Trophoblast cell (in vitro differentiated cells and primary cell): Measurements from ENCODE around the gene CRHBP.
"Not testable (repeated sequence)": the region's sequence is repeated elsewhere in the genome, so short reads cannot be mapped to it uniquely, and the experiment has no call there.

Source experiments
- DNase-seq, 2 donors: peaks; one replicate each; pipeline ENCODE4 v3.0.0-alpha.2; 2016
- H2AFZ ChIP-seq: 2 replicates; pipeline ENCODE4 v1.6.1; 2013; ENCODE audit warnings: low read length, moderate library complexity, mild to moderate bottlenecking; ENCODE audit not compliant: insufficient read depth, poor library complexity
- H2AK5ac ChIP-seq: 2 replicates; pipeline ENCODE4 v1.6.1; 2013; ENCODE audit warnings: mild to moderate bottlenecking, low read length
- H2BK120ac ChIP-seq: 2 replicates; pipeline ENCODE4 v1.6.1; 2013; ENCODE audit warnings: low read length, mild to moderate bottlenecking, moderate library complexity; ENCODE audit not compliant: insufficient read depth, poor library complexity
- H2BK12ac ChIP-seq: 2 replicates; pipeline ENCODE4 v1.6.1; 2013; ENCODE audit warnings: mild to moderate bottlenecking, low read length, moderate library complexity
- H2BK5ac ChIP-seq: 2 replicates; pipeline ENCODE4 v1.6.1; 2013; ENCODE audit warnings: low read length, low read depth, moderate library complexity, mild to moderate bottlenecking; ENCODE audit not compliant: poor library complexity
- H3K14ac ChIP-seq: 2 replicates; pipeline ENCODE4 v1.6.1; 2013; ENCODE audit warnings: mild to moderate bottlenecking, low read length
- H3K18ac ChIP-seq: 2 replicates; pipeline ENCODE4 v1.6.1; 2013; ENCODE audit warnings: mild to moderate bottlenecking, low read length
- H3K23ac ChIP-seq: 2 replicates; pipeline ENCODE4 v1.6.1; 2013; ENCODE audit warnings: low read length
- H3K27ac ChIP-seq: 2 replicates; pipeline ENCODE4 v1.5.1; 2013; ENCODE audit warnings: low read depth, mild to moderate bottlenecking, inconsistent platforms, low read length, moderate library complexity
- H3K27me3 ChIP-seq: 2 replicates; pipeline ENCODE4 v1.6.1; 2013; ENCODE audit warnings: inconsistent platforms, mild to moderate bottlenecking, low read length, moderate library complexity; ENCODE audit not compliant: insufficient read depth
- H3K36me3 ChIP-seq, 2 experiments: 1 replicate in 1 of 2; 2 replicates in 1 of 2; pipeline ENCODE4 v1.6.1; 2013; ENCODE audit warnings: low read length in 2 of 2, mild to moderate bottlenecking in 2 of 2, moderate library complexity in 1 of 2; ENCODE audit not compliant: insufficient read depth in 2 of 2, control insufficient read depth in 1 of 2
- H3K4ac ChIP-seq: 2 replicates; pipeline ENCODE4 v1.6.1; 2013; ENCODE audit warnings: low read depth, mild to moderate bottlenecking, low read length, moderate library complexity
- H3K4me1 ChIP-seq, 2 experiments: 1 replicate in 1 of 2; 2 replicates in 1 of 2; pipeline ENCODE4 v1.6.1; 2013; ENCODE audit warnings: low read length in 2 of 2, mild to moderate bottlenecking in 2 of 2, moderate library complexity in 1 of 2; ENCODE audit not compliant: insufficient read depth in 2 of 2, control insufficient read depth in 1 of 2
- H3K4me2 ChIP-seq: 2 replicates; pipeline ENCODE4 v1.6.1; 2013; ENCODE audit warnings: inconsistent platforms, mild to moderate bottlenecking, low read length, moderate library complexity
- H3K4me3 ChIP-seq: 2 replicates; pipeline ENCODE4 v1.5.1; 2013; ENCODE audit warnings: mild to moderate bottlenecking, low read depth, low read length, inconsistent platforms
- H3K79me1 ChIP-seq: one replicate; pipeline ENCODE4 v1.6.1; 2013; ENCODE audit warnings: low read length
- H3K79me2 ChIP-seq: 2 replicates; pipeline ENCODE4 v1.6.1; 2013; ENCODE audit warnings: low read length, mild to moderate bottlenecking; ENCODE audit not compliant: control insufficient read depth, insufficient read depth, poor library complexity
- H3K9ac ChIP-seq: 2 replicates; pipeline ENCODE4 v1.6.1; 2013; ENCODE audit warnings: mild to moderate bottlenecking, low read length
- H3K9me3 ChIP-seq: 2 replicates; pipeline ENCODE4 v1.6.1; 2013; ENCODE audit warnings: low read depth, mild to moderate bottlenecking, control low read depth, inconsistent platforms, low read length; ENCODE audit not compliant: insufficient read depth
- H4K12ac ChIP-seq: 2 replicates; pipeline ENCODE4 v1.6.1; 2013; ENCODE audit warnings: low read depth, mild to moderate bottlenecking, low read length, moderate library complexity
- H4K8ac ChIP-seq: 2 replicates; pipeline ENCODE4 v1.6.1; 2013; ENCODE audit warnings: low read depth, mild to moderate bottlenecking, low read length, moderate library complexity
- H4K91ac ChIP-seq: one replicate; pipeline ENCODE4 v1.6.1; 2013; ENCODE audit warnings: low read depth, mild to moderate bottlenecking, low read length, moderate library complexity
- WGBS: extraction: QIAGEN DNeasy Blood & Tissue Kit; methylation state at CpG from one replicate; pipeline ENCODE4 v1.1.7; 2013; ENCODE audit warnings: missing lambda C conversion rate; ENCODE audit not compliant: insufficient read length, insufficient coverage; ENCODE audit errors: extremely low coverage; 5-methylcytosine and 5-hydroxymethylcytosine counted together

Gene CRHBP

DNA sequence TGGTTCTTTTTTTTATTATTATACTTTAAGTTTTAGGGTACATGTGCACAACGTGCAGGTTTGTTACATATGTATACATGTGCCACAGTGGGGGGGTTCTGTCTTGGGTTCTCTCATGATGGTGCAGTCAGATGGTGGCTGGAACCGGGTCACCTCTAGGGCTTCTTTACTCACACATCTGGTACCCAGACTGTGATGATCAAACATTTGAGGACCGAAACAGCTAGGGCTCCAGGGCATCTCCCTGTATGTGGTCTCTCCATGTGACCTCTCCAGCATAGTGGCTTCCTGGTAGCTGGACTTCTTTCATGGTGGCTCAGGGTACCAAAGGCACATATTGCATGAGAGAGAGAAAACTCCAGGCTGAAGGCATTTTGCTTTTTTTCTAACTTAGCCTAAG, 9.8 kb upstream of the CRHBP start:
- no peaks in the 10 kb centered on the region for H3K9me3 ChIP-seq
- no peaks in the 10 kb centered on the region for H3K36me3 ChIP-seq
- no peak overlapping the region for H2AK5ac ChIP-seq
- H3K4me2 ChIP-seq, result no peak overlapping the region
- no CpG with 5 or more reads among the region's 3 CpGs for WGBS
- H3K4me3 ChIP-seq, result no peak overlapping the region
- no peaks in the 10 kb centered on the region for H3K4me1 ChIP-seq
- H3K23ac ChIP-seq, result no peak overlapping the region
- no peak overlapping the region for H3K27ac ChIP-seq
- H2BK5ac ChIP-seq, result no peak overlapping the region
- no peak overlapping the region for H3K4ac ChIP-seq
- H2BK12ac ChIP-seq, result no peak overlapping the region
- H3K18ac ChIP-seq, result no peak overlapping the region
- no peak overlapping the region for H2AFZ ChIP-seq
- no peak overlapping the region for H4K12ac ChIP-seq
- H3K79me1 ChIP-seq, result no peaks in the 10 kb centered on the region
- H3K9ac ChIP-seq, result no peak overlapping the region
- no peaks in the 10 kb centered on the region for H3K27me3 ChIP-seq
- H4K91ac ChIP-seq, result no peak overlapping the region
- H2BK120ac ChIP-seq, result no peak overlapping the region
- DNase-seq, result no peak
- H3K14ac ChIP-seq, result no peak overlapping the region
- H3K79me2 ChIP-seq, result no peaks in the 10 kb centered on the region
- no peak overlapping the region for H4K8ac ChIP-seq

DNA sequence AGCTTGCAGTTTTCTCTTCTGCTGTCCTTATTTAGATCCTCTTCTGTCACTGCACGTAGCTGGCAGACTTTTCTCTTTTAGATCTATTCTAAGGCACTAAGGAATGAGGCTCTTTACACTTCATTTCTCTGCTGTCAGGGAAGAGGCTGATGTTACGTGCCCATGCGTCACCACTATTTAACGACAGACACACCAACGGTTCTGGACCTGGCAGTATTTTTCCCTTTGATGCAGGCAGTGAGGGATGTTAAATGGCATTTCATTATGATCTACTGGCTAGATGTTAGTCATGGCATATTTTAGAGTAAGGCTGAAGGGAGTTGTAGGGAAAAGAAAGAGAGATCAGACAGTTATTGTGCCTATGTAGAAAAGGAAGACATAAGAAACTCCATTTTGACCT, 8.2 kb upstream of the CRHBP start:
- Histone ChIP-seq H3K23ac (no peak overlapping the region), H4K8ac (no peak overlapping the region), H3K36me3 (no peaks in the 10 kb centered on the region), H2AFZ (no peak overlapping the region), H3K27ac (no peak overlapping the region), H4K12ac (no peak overlapping the region), H3K18ac (no peak overlapping the region), H3K4me2 (no peak overlapping the region), H3K79me2 (no peaks in the 10 kb centered on the region), H3K14ac (no peak overlapping the region), H4K91ac (no peak overlapping the region), H2BK12ac (no peak overlapping the region), H2BK5ac (no peak overlapping the region), H2BK120ac (no peak overlapping the region), H3K4me3 (no peak overlapping the region), H2AK5ac (no peak overlapping the region), H3K9me3 (no peaks in the 10 kb centered on the region), H3K79me1 (no peaks in the 10 kb centered on the region), H3K4ac (no peak overlapping the region), H3K4me1 (no peaks in the 10 kb centered on the region), H3K27me3 (no peaks in the 10 kb centered on the region), H3K9ac (no peak overlapping the region)
- no peak for DNase-seq
- no CpG with 5 or more reads among the region's 5 CpGs for WGBS

DNA sequence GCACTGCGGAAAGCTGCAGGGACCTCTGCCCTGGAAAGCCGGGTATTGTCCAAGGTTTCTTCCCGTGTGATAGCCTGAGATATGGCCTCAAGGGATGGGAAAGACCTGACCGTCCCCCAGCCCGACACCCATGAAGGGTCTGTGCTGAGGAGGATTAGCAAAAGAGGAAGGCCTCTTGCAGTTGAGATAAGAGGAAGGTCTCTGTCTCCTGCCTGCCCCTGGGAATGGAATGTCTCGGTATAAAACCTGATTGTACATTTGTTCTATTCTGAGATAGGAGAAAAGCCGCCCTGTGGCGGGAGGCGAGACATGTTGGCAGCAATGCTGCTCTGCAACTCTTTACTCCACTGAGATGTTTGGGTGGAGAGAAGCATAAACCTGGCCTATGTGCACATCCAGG, 7.6 kb upstream of the CRHBP start:
- not testable (repeated sequence) for H2BK120ac ChIP-seq, H3K4me3 ChIP-seq, H4K91ac ChIP-seq, H4K8ac ChIP-seq, H3K27me3 ChIP-seq, H3K79me2 ChIP-seq, H3K4me2 ChIP-seq, H3K4me1 ChIP-seq, H2BK5ac ChIP-seq, H2AFZ ChIP-seq, DNase-seq, H3K36me3 ChIP-seq, H3K9ac ChIP-seq, H3K27ac ChIP-seq, H4K12ac ChIP-seq, H3K79me1 ChIP-seq, H2AK5ac ChIP-seq, H3K14ac ChIP-seq, H3K18ac ChIP-seq, H3K4ac ChIP-seq, H2BK12ac ChIP-seq, H3K9me3 ChIP-seq, H3K23ac ChIP-seq
- no CpG with 5 or more reads among the region's 9 CpGs for WGBS

DNA sequence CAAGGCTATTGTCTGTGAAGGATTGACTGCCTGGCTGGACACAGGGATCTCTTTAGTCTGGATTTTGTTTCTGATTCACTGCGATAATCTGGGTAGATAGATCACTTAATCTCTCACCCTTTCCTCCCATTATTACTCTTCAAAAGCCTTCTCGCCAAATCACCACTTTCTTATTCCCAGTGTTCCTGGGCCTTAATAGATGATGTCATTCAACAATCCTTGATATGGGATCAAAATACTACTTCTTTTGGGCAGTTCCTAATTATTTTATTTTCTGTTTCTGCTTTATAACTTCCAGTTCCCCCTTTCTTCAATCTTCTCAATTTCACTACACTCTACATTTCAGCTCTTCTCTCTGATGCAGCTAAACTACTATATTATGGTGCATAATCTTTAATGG, 6.8 kb upstream of the CRHBP start:
- Histone ChIP-seq H4K12ac (no peak overlapping the region), H3K9ac (no peak overlapping the region), H3K18ac (no peak overlapping the region), H3K36me3 (no peaks in the 10 kb centered on the region), H2BK120ac (no peak overlapping the region), H3K4me1 (no peaks in the 10 kb centered on the region), H4K8ac (no peak overlapping the region), H2BK12ac (no peak overlapping the region), H2BK5ac (no peak overlapping the region), H2AFZ (no peak overlapping the region), H3K79me1 (no peaks in the 10 kb centered on the region), H4K91ac (no peak overlapping the region), H2AK5ac (no peak overlapping the region), H3K4me3 (no peak overlapping the region), H3K79me2 (no peaks in the 10 kb centered on the region), H3K23ac (no peak overlapping the region), H3K4me2 (no peak overlapping the region), H3K27ac (no peak overlapping the region), H3K14ac (no peak overlapping the region), H3K9me3 (no peaks in the 10 kb centered on the region), H3K27me3 (no peaks in the 10 kb centered on the region), H3K4ac (no peak overlapping the region)
- WGBS, result 100% methylated on average over 1 of the region's 2 CpGs
- DNase-seq, result no peak
